ENCODE results near the gene PLEKHH1. TPM values are rescaled to one million over a fixed set of nuclear protein-coding genes. Genes with fewer than 3 reads are reported as not detected.
"Not testable (repeated sequence)": the region's sequence is repeated elsewhere in the genome, so short reads cannot be mapped to it uniquely, and the experiment has no call there.

Gene PLEKHH1
- total RNA-seq, 2 donors from 2014 or later, result 2.3 to 5.3 TPM

DNA sequence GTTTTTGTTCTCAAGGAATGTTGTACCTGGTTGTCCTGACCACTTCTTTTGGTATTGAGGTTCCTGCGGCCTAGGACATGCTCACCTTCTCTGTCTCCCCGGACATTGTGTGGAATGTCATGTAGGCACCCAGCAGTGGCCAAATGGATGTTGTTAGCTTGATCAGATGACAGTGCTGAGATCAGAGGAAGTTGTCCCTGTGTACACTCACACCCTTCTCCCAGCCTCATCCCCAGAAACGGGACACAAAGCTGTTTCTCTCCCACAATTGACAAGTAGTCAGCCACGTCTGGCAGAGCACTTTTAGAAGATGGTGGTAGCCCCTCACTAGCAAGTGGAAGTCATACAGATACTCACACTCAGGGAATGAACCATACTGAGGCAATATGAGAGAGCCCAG lies 3.0 kb downstream of the PLEKHH1 start:
- Histone ChIP-seq H3K36me3 (no peaks in the 10 kb centered on the region), H3K27ac (no peak overlapping the region), H3K4me3 (no peak overlapping the region), H3K27me3 (no peaks in the 10 kb centered on the region), H3K4me1 (peaks cover 0 to 13% of the 10 kb centered on the region in 2 donors), H3K9me3 (no peaks in the 10 kb centered on the region)
- DNase-seq (ENCODE audit: low spot score), result no peak
- TF ChIP-seq, protein P1, sequence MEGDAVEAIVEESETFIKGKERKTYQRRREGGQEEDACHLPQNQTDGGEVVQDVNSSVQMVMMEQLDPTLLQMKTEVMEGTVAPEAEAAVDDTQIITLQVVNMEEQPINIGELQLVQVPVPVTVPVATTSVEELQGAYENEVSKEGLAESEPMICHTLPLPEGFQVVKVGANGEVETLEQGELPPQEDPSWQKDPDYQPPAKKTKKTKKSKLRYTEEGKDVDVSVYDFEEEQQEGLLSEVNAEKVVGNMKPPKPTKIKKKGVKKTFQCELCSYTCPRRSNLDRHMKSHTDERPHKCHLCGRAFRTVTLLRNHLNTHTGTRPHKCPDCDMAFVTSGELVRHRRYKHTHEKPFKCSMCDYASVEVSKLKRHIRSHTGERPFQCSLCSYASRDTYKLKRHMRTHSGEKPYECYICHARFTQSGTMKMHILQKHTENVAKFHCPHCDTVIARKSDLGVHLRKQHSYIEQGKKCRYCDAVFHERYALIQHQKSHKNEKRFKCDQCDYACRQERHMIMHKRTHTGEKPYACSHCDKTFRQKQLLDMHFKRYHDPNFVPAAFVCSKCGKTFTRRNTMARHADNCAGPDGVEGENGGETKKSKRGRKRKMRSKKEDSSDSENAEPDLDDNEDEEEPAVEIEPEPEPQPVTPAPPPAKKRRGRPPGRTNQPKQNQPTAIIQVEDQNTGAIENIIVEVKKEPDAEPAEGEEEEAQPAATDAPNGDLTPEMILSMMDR (IDR thresholded peaks at IDR 0.05), result no peak

- Histone ChIP-seq H3K27ac (no peak overlapping the region), H3K4me1 (peaks cover 0 to 8% of the 10 kb centered on the region in 2 donors), H3K4me3 (no peak overlapping the region), H3K9me3 (no peaks in the 10 kb centered on the region), H3K36me3 (no peaks in the 10 kb centered on the region), H3K27me3 (no peaks in the 10 kb centered on the region)
- TF ChIP-seq, protein P1 (IDR thresholded peaks at IDR 0.05), result no peak
- DNase-seq (ENCODE audit: low spot score), result no peak
Observed at GRCh38 chr14:67537736-67538135, 4.6 kb downstream of the PLEKHH1 start.

DNA sequence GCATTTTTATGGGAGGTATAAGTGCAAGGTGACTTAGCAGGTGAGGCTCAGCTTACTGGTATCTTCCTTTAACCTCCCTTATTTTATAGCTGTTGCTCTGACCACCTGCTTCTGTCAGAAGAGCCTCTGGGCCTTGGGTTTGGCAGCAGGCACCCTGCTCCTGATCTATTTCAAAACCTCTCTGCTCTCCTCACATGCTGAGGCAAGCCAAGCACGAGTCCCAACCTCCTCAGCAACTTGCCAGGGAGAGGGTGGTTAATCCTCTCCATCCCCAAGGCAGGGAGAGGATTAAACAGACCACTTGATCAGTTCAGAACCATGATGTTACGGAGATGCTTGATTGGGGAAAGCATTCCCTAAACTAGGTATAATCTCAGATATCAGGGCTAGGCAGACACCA lies 5.4 kb downstream of the PLEKHH1 start:
- TF ChIP-seq, protein P1 (IDR thresholded peaks at IDR 0.05), result no peak
- Histone ChIP-seq H3K4me3 (no peak overlapping the region), H3K27ac (no peak overlapping the region), H3K27me3 (no peaks in the 10 kb centered on the region), H3K36me3 (no peaks in the 10 kb centered on the region), H3K9me3 (no peaks in the 10 kb centered on the region), H3K4me1 (peaks cover 0 to 5% of the 10 kb centered on the region in 2 donors)
- no peak for DNase-seq (ENCODE audit: low spot score)

GRCh38 chr14:67539116-67539515 lies 6.0 kb downstream of the PLEKHH1 start:
- Histone ChIP-seq H3K9me3 (no peaks in the 10 kb centered on the region), H3K36me3 (no peaks in the 10 kb centered on the region), H3K27me3 (no peaks in the 10 kb centered on the region), H3K4me3 (no peak overlapping the region), H3K27ac (no peak overlapping the region), H3K4me1 (no peaks in the 10 kb centered on the region)
- DNase-seq (ENCODE audit: low spot score), result no peak
- TF ChIP-seq, protein P1 (IDR thresholded peaks at IDR 0.05), result no peak

DNA sequence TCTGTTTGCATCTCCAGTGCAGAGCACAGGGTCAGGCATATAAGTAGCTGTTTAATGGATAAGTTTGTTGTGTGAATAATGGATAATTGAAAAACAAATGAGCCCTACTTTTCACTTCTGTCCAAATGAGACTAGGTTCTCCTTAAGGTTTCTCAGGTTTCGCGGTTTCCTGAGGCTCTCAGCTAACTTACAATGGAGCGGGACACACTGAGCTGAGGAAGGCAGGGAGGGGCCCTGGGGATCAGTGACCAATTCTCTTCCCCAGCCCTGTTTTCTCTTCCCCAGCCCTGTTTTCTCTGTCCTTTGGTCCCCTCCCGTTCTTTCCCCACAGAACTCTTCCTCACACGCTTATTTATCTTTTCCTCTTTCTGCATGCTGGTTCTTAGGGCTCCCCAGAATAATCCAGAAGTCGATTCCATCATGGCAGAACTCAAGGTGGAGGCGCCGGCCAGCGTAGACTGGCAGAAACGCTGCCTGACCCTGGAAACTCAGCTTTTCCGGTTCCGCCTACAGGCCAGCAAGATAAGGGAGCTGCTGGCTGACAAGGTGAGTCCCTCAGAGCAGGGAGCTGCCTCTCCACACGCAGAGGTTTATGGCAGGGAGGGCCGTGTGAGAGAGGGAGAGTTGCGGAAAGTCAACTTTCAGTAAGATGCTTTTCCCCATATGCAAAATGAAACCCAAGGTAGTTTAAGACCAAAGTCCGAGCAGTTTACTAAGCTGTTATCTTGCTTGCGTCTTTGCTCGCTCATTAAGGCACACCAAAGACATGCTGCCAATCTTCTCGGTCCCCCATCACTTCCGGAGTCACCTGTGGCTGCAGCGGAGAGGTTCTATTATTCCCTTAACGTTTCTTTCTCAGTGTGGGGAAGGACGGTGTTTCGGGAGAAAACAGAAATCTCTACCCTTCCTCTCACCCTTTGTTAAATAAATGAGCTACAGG lies 8.6 kb downstream of the PLEKHH1 start:
- no peak for DNase-seq (ENCODE audit: low spot score)
- Histone ChIP-seq H3K27me3 (no peaks in the 10 kb centered on the region), H3K4me1 (no peaks in the 10 kb centered on the region), H3K9me3 (no peaks in the 10 kb centered on the region), H3K4me3 (no peak overlapping the region), H3K36me3 (peaks cover 8% of the 10 kb centered on the region), H3K27ac (no peak overlapping the region)
- TF ChIP-seq, protein P1 (IDR thresholded peaks at IDR 0.05), result no peak

GRCh38 chr14:67542620-67543019 lies 9.5 kb downstream of the PLEKHH1 start:
- H3K4me1 ChIP-seq, result not testable (repeated sequence)

More at GRCh38 chr14:67542620-67543019, 9.5 kb downstream of the PLEKHH1 start:
- not testable (repeated sequence) for H3K36me3 ChIP-seq; H3K9me3 ChIP-seq; H3K4me3 ChIP-seq; H3K27ac ChIP-seq; H3K27me3 ChIP-seq; DNase-seq (ENCODE audit: low spot score)
